Thyroid gland (tissue), 4 donors: ENCODE measurements around the gene TYRO3. TPM values are rescaled to one million over a fixed set of nuclear protein-coding genes. Genes with fewer than 3 reads are reported as not detected.

Source experiments
- DNase-seq, 2 donors: peaks; one replicate each; pipeline ENCODE4 v3.0.0-alpha.2; 2019
- H3K27ac ChIP-seq, 3 donors: fragments of 200-600 bp; sonication (generic); 1 replicate in 2 of 3; 2 replicates in 1 of 3; pipeline ENCODE4 v1.5.1; 2016 to 2019; ENCODE audit warnings: mild to moderate bottlenecking in 1 of 3, moderate library complexity in 1 of 3
- H3K27me3 ChIP-seq: fragments of 200-600 bp; sonication (generic); one replicate; pipeline ENCODE4 v1.5.1; 2019
- H3K36me3 ChIP-seq, 2 donors: fragments of 200-600 bp; sonication (generic); one replicate each; pipeline ENCODE4 v1.5.1; 2016 to 2019
- H3K4me1 ChIP-seq, 2 donors: fragments of 200-600 bp; sonication (generic); one replicate each; pipeline ENCODE4 v1.5.1; 2017 to 2019
- H3K4me3 ChIP-seq, 3 donors: fragments of 200-600 bp; sonication (generic); replicated peaks in 1 of 3; 1 replicate in 2 of 3; 2 replicates in 1 of 3; pipeline ENCODE4 v1.5.1; 2016; ENCODE audit warnings: mild to moderate bottlenecking in 1 of 3
- H3K9me3 ChIP-seq: fragments of 200-600 bp; sonication (generic); one replicate; pipeline ENCODE4 v1.5.1; 2017
- POLR2A ChIP-seq, 2 donors: fragments of 450-650 bp; IDR thresholded peaks; one replicate each; pipeline ENCODE4 v1.6.1; 2017; ENCODE audit warnings: antibody characterized with exemption in 2 of 2, mild to moderate bottlenecking in 2 of 2, moderate library complexity in 1 of 2
- WGBS, 2 donors: methylation state at CpG; one replicate each; pipeline ENCODE4 v1.1.5; 2017; 5-methylcytosine and 5-hydroxymethylcytosine counted together
- intact Hi-C: fragments of 100-400 bp; cut with DNase I; formaldehyde crosslinking; loops from one replicate; pipeline ENCODE4 v1.15.1; 2023
- total RNA-seq, 4 donors: library from RNA; depleted of rRNA; stranded (reverse); fragments of >200 nt; gene quantifications; one replicate each; pipeline ENCODE4 v1.2.3, GENCODE V29; 2016
- TF ChIP-seq, protein P1 (sequence below), 6 experiments: fragments of 200-600 bp in 3 of 6; fragments of 450-650 bp in 3 of 6; sonication (generic) in 3 of 6; IDR thresholded peaks; one replicate each; pipeline ENCODE4 v1.5.1; 2016 to 2019; ENCODE audit warnings: antibody characterized with exemption in 6 of 6, mild to moderate bottlenecking in 2 of 6, inconsistent platforms in 1 of 6, moderate library complexity in 1 of 6

Gene TYRO3
- total RNA-seq, 4 donors from 2014 or later: 1.6 to 4.4 (median 3.4) TPM

GRCh38 chr15:41570764-41571163 lies 11.8 kb downstream of the TYRO3 start:
- Histone ChIP-seq H3K9me3 (no peaks in the 10 kb centered on the region), H3K27ac (no peak overlapping the region), H3K27me3 (no peaks in the 10 kb centered on the region), H3K4me1 (no peaks in the 10 kb centered on the region), H3K4me3 (no peak overlapping the region), H3K36me3 (no peaks in the 10 kb centered on the region)
- TF ChIP-seq, protein P1, sequence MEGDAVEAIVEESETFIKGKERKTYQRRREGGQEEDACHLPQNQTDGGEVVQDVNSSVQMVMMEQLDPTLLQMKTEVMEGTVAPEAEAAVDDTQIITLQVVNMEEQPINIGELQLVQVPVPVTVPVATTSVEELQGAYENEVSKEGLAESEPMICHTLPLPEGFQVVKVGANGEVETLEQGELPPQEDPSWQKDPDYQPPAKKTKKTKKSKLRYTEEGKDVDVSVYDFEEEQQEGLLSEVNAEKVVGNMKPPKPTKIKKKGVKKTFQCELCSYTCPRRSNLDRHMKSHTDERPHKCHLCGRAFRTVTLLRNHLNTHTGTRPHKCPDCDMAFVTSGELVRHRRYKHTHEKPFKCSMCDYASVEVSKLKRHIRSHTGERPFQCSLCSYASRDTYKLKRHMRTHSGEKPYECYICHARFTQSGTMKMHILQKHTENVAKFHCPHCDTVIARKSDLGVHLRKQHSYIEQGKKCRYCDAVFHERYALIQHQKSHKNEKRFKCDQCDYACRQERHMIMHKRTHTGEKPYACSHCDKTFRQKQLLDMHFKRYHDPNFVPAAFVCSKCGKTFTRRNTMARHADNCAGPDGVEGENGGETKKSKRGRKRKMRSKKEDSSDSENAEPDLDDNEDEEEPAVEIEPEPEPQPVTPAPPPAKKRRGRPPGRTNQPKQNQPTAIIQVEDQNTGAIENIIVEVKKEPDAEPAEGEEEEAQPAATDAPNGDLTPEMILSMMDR (IDR thresholded peaks at IDR 0.05): no peak
- TF ChIP-seq POLR2A (IDR thresholded peaks at IDR 0.05): no peak
- intact Hi-C loops: no loop called here
- DNase-seq: no peak
- WGBS, 2 donors: 84 to 87% methylated on average over 3 of the region's 3 CpGs

DNA sequence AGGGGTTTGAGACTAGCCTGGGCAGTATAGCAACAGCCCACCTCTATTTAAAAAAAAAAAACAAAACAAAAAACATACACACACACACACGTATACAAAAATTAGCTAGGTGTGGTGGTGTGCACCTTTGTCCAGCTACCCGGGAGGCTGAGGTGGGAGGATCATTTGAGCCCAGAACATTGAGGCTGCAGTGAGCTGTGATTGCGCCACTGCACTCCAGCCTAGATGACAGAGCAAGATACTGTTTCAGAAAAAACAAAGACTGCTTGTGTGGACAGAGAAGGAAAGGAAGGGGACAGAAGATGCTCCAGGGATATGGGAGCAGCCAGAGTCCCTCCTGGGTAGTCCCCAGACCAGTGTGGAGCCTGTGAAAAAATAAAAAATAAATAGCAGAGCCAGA lies 12.9 kb downstream of the TYRO3 start:
- no peaks in the 10 kb centered on the region for H3K27me3 ChIP-seq
- no peak overlapping the region for H3K27ac ChIP-seq
- intact Hi-C loops: no loop called here
- H3K9me3 ChIP-seq: no peaks in the 10 kb centered on the region
- DNase-seq: no peak
- TF ChIP-seq, protein P1 (IDR thresholded peaks at IDR 0.05): no peak
- no peaks in the 10 kb centered on the region for H3K36me3 ChIP-seq
- 96% methylated on average over 3 of the region's 3 CpGs for WGBS, 2 donors
- no peaks in the 10 kb centered on the region for H3K4me1 ChIP-seq
- no peak overlapping the region for H3K4me3 ChIP-seq

GRCh38 chr15:41572866-41573265 lies 13.9 kb downstream of the TYRO3 start:
- WGBS, 2 donors: 96 to 99% methylated on average over 8 of the region's 8 CpGs
- intact Hi-C loops: no loop called here
- H3K27me3 ChIP-seq: no peaks in the 10 kb centered on the region
- DNase-seq: no peak
- no peaks in the 10 kb centered on the region for H3K4me1 ChIP-seq
- H3K27ac ChIP-seq: no peak overlapping the region
- no peaks in the 10 kb centered on the region for H3K36me3 ChIP-seq
- no peak overlapping the region for H3K4me3 ChIP-seq
- no peaks in the 10 kb centered on the region for H3K9me3 ChIP-seq
- TF ChIP-seq POLR2A (IDR thresholded peaks at IDR 0.05): no peak
- TF ChIP-seq, protein P1 (IDR thresholded peaks at IDR 0.05): no peak

- H3K9me3 ChIP-seq: no peaks in the 10 kb centered on the region
- no peak overlapping the region for H3K27ac ChIP-seq
- no peak overlapping the region for H3K4me3 ChIP-seq
- no peak for DNase-seq
- no peaks in the 10 kb centered on the region for H3K27me3 ChIP-seq
- no peak for TF ChIP-seq POLR2A (IDR thresholded peaks at IDR 0.05)
- TF ChIP-seq, protein P1 (IDR thresholded peaks at IDR 0.05): no peak
- 93 to 96% methylated on average over 13 of the region's 13 CpGs for WGBS, 2 donors
- no peaks in the 10 kb centered on the region for H3K36me3 ChIP-seq
- no peaks in the 10 kb centered on the region for H3K4me1 ChIP-seq
- intact Hi-C loops: no loop called here
Observed at GRCh38 chr15:41573396-41573795, 14.4 kb downstream of the TYRO3 start.

DNA sequence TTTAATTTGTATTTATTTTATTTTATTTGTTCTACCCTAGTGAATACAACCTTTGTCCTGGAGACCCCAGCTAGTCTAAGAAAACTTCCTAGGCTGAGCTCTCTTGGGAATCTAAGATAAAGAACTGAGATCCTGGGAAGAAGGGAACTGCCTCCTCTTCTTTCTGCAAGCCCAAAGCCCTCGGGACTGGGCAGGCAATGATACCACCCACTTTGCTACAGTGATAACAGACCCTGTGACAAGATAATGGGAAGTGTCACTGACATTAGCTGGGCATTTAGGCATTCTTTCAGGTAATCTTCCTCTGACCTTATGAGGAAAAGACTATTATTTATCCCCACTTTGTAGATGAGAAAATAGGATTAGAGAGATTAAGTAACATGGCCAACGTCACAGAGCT lies 15.1 kb downstream of the TYRO3 start:
- 62 to 78% methylated on average over 2 of the region's 2 CpGs for WGBS, 2 donors
- Histone ChIP-seq H3K27me3 (no peaks in the 10 kb centered on the region), H3K27ac (no peak overlapping the region), H3K9me3 (no peaks in the 10 kb centered on the region), H3K4me3 (no peak overlapping the region), H3K36me3 (no peaks in the 10 kb centered on the region), H3K4me1 (no peaks in the 10 kb centered on the region)
- DNase-seq: no peak
- intact Hi-C loops: no loop called here
- TF ChIP-seq POLR2A (IDR thresholded peaks at IDR 0.05): no peak
- TF ChIP-seq, protein P1 (IDR thresholded peaks at IDR 0.05): no peak
